Ecto neural progenitor cell (in vitro differentiated cells): ENCODE measurements around the gene PLA2G2D.
"Not testable (repeated sequence)": the region's sequence is repeated elsewhere in the genome, so short reads cannot be mapped to it uniquely, and the experiment has no call there.

Experiments
- DNase-seq: peaks from one replicate; pipeline ENCODE4 v3.0.0-alpha.2; 2018; ENCODE audit warnings: low spot score

Gene PLA2G2D

GRCh38 chr1:20142001-20142710, 22.8 kb upstream of the PLA2G2D start:
- DNase-seq: no peak

GRCh38 chr1:20141466-20141865, 22.1 kb upstream of the PLA2G2D start:
- DNase-seq: no peak

DNA sequence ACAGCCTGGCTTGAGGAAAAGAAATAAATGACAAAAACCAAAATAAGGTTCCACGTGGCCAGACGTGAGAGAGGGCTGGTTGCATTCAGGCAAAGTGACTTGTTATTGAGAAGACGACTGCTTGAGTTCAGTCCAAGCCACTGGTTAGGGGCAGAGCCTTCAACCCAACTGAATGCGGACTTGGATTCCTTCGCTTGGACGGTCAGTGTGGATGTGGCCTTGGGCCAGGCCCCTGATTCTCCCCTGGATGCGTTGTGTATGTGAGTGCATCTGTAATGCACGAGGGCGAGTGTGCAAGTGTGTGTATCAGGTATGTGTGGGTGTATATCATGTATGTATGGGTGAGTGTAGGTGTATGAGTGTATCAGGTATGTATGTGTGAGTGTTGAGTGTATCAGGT, 21.7 kb upstream of the PLA2G2D start:
- DNase-seq: no peak

DNA sequence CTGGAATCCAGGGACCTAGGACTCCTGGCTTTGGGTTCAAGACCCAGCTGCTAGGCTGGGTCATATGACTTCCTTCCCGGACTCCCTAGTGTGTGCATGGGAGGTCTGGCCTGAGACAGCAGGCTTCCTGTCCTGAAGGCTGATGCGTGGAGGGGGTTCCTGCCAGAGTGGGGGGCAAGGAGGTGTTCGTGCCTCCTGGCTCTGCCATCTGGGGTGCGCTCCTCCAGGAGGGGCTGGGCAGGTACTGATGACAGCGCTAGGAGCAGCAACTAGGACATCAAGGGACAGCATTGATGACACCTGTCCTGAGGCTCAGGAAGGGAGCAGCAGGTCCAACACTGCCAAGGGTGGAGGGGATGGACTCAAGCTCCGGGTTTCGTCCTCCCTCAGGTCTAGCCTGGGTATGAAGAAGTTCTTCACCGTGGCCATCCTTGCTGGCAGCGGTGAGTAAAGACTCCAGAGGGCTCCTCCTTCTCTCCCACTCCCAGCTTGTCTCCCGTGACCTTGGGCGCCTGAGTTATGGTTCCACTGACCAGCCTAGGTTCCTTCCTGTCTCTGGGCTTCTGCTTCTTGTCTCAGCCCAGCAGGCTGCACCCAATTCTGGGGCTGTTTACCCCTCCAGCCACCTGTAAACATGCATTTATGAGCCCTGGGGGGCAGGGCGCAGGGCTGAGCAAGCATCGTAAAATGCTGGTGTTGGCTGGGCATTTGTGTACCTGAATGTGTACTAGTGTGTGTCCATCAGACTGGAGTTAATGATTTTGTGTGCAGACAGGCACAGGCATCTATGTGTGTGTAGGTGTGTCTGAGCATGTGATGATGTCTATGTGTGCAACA, 20.7 kb upstream of the PLA2G2D start:
- no peak for DNase-seq

GRCh38 chr1:20138961-20139550, 19.7 kb upstream of the PLA2G2D start, which contains the start of gene PLA2G2F:
TSS of gene PLA2G2F (plus strand) at chr1:20139323. CDS start at chr1:20139428, 105 bp downstream.
- no peak for DNase-seq

DNA sequence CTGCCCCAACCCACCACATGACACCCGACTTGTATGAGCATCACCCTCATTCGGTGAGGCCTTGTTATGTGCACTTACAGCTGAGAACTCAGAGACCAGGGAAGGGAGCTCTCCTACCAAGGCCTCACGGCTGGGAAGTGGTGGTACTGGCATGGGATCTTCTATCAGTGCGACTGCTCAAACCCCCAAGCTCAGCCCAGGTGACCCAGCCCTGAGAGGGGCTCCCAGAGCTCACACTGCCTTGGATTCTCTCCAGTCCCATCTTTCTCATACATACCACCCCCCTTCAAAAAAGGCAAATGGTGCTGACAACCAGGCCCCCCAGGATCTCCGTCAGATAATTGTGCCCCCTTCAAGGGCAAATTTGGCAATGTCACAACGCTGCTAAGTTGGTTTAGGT, 19.0 kb upstream of the PLA2G2D start:
- DNase-seq: no peak

DNA sequence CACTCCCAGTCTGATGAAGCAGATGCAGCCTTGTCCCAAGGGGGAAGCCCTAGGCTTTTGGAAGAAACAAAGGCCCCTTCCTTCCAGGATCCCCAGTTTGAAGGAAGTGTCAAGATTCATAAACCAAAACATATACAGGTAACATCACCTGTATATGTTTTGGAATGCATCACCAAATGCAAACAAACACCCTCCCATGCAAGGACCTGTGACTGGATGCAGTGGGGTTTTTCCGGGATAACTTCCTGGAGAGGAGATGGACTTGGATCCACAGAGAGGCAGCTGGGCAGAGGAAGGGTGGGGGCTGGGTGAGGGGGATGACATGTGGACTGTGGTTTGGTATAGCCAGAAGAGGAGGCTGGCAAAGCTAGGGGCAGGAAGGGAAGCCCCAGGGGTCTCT, 18.3 kb upstream of the PLA2G2D start:
- no peak for DNase-seq

DNA sequence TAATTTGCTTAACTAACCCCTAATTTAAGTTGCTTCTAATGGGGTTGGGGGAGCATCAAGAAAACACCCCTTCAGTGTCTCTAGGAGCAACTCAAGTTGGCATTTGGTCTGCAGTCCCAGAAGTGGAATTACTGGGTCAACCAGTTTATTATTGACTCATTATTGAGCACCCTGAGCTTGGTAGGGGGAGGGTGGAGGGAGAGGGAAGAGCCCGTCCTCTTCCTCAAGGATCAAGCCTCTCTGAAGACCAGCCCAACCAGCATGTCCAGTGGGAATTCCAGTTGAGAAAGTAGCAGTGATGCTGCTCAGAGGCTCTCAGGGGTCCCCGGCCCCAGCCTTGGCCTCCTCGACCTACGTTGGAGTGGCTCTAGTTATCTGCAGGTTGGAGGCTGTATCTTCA, 17.7 kb upstream of the PLA2G2D start:
- DNase-seq: no peak

GRCh38 chr1:20136249-20136648, 16.9 kb upstream of the PLA2G2D start:
- DNase-seq: no peak

DNA sequence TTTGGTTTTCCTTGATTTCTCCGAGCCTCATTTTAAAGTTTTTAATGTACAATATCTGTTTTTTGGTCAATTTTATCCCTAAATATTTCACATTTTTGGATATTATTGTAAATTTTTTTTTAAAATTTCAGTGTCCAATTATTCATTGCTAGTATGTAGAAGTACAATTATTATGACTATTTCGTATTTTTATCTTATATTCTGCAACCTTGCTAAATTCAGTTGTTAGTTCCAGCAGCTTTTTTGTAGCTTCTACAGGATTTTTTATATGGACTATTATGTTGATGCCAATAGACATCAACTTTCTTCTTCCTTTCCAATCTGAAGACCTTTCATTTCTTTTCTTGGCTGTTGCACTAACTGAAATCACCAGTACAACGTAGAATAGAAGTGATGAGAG, 15.7 kb upstream of the PLA2G2D start:
- DNase-seq: no peak

- DNase-seq: not testable (repeated sequence)
Measured at GRCh38 chr1:20130518-20130917, 11.2 kb upstream of the PLA2G2D start.

- no peak for DNase-seq
Measured at GRCh38 chr1:20126806-20127440, 7.6 kb upstream of the PLA2G2D start.

- DNase-seq: no peak
Measured at GRCh38 chr1:20126041-20126805, 6.9 kb upstream of the PLA2G2D start.

DNA sequence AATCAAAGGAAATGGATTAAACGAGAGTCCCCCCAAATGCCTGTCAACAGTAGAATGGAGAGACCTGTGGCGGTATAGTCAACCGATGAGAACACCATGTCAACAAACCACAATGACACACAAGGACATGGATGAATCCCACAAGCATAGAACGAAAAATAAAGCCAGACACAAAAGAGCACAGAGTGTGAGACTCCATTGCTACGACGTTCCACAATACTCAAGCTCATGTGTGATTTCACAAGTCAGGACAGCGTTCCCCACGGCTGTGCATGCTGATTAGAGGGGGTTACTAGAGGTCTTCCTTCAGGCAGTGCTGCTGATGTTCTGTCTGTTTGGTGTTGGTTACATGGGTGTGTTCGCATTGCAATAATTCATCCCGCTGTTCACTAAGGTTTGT, 5.8 kb upstream of the PLA2G2D start:
- DNase-seq: no peak

DNA sequence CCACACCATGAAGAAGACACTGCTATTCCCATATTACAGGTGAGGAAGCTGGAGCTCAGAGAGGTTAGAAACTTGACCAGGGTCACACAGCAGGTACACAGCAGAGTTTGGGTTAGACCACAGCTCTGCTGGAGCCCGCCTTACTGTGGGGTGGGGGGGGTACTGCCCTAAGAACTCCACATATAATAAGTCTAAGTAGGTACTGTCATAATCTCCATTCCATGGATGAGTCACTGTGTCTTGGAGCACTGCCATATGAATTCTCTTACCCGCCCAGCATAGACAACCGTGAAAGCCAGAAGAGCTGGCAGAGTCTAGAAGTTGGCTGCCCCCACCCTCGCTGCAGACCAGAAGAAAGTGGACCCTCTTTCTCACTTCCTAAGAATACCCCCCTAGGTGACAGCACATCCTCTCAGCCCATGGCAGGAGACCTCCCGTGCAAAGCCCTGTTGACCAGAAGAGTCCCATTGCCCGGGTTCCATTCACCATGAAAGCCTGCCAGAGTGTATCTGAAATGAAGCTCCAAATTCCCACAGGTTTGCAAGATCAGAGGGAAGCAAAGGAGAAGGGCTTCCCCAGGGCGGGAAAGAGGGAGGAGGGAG, 5.2 kb upstream of the PLA2G2D start:
- no peak for DNase-seq

DNA sequence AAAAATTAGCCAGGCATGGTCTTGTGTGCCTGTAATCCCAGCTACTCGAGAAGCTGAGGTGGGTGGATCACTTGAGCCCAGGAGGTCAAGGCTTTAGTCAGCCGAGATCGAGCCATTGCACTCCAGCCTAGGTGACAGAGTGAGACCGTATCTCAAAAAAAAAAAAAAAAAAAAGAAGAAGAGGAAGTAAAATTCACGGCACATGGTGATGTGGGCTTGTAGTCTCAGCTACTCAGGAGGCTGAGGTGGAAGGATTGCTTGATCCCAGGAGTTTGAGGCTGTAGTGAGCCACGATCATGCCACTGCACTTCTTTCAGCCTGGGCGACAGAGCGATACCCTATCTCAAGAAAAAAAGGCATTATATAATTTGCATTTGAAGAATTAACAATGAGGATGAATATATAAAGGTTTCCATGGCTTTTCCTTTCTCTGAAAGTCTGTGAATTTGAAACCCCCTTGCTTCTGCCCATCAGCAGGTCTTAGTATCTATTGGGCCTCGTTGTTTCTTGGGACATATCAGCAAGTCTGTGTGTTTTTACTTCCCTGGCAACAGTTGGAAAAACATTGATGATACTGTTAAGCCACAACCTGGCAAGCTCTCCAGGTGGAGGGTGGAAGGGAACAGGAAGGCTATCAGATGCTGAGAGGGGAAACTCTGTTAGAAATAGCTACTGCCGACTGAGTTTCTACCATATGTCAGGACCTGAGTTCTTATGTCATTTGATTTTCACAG, 4.6 kb upstream of the PLA2G2D start:
- DNase-seq: no peak

GRCh38 chr1:20120796-20121195, 1.5 kb upstream of the PLA2G2D start:
- no peak for DNase-seq

DNA sequence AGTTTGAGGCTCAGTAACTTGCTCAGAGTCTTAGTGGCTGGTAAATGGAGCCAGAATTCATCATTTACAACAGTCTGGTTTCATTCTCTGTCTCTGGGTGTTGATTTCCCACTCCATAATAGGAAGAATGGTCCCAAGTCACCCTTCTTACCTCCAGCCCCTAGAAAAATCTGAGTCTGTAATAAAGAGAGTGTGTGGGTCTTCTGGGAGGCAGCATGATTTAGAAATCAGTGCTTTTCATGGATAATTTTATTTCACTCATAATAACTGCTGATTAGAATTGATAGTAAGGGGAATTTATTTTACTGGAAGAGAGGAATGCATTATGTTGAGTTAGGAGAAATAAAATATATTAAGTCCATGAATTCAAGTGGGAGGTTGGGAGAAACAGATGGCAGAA, 2.1 kb downstream of the PLA2G2D start:
- DNase-seq: no peak

DNA sequence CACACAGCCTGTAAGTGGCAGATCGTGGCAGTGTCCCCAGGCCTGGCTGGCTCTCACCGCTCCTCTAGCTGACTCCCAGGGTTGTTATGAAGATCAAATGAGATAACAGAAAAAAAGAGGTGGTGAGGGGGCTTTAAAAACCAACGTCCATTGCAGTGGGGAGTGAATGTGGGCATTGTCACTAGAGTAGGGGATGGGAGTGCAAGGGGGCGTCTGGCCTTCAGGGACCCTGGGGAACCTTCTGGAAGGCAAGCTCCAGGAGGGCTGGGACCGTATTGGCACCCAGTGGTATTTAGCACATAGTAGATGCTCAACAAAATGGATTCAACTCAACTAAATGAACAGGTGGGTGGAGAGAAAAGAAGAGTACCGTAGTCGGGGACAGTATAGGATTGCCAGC, 3.4 kb downstream of the PLA2G2D start:
- no peak for DNase-seq

GRCh38 chr1:20115479-20115878, 3.9 kb downstream of the PLA2G2D start:
- DNase-seq: no peak
